B cell (primary cell): ENCODE results near the gene MAP3K1. TPM values are rescaled to one million over a fixed set of nuclear protein-coding genes. Genes with fewer than 3 reads are reported as not detected.

ENCODE experiments used
- ATAC-seq: fragments of 200-7000 bp; cut with Tn5 transposase; one replicate; pipeline ENCODE4 v1.10.0; 2021; ENCODE audit warnings: low read depth, mild to moderate bottlenecking, moderate number of reproducible peaks, moderate library complexity
- CTCF ChIA-PET: fragments of 350-600 bp; sonication (Branson Sonifier 250); formaldehyde crosslinking; loops from one replicate; lab custom pipeline; 2021; ENCODE audit warnings: antibody characterized with exemption, inconsistent platforms; lab: Charles Lee
- POLR2A ChIA-PET: fragments of 350-600 bp; sonication (Branson Sonifier 250); formaldehyde crosslinking; loops from one replicate; lab custom pipeline; 2021; ENCODE audit warnings: antibody characterized with exemption; lab: Charles Lee
- DNase-seq: peaks from one replicate; pipeline ENCODE4 v3.0.0; 2013
- H2AFZ ChIP-seq: 2 replicates; pipeline ENCODE4 v1.6.1; 2012; ENCODE audit warnings: mild to moderate bottlenecking, low read depth, low read length; ENCODE audit not compliant: insufficient read depth, poor library complexity, severe bottlenecking
- H3K27ac ChIP-seq, 2 donors: 1 replicate in 1 of 2; 2 replicates in 1 of 2; pipeline ENCODE4 v1.5.1; 2012 to 2013; ENCODE audit warnings: low read length in 2 of 2, mild to moderate bottlenecking in 2 of 2, moderate library complexity in 1 of 2
- H3K27me3 ChIP-seq, 4 experiments: fragments of 200-600 bp in 1 of 4; sonication (generic) in 1 of 4; replicated peaks in 1 of 4; 1 replicate in 2 of 4; 2 replicates in 2 of 4; pipeline versions ENCODE4 v1.6.1 to v1.7.0; 2013 to 2016; ENCODE audit warnings: low read length in 3 of 4, mild to moderate bottlenecking in 2 of 4, mixed read lengths in 1 of 4, moderate library complexity in 1 of 4; ENCODE audit not compliant: insufficient read depth in 4 of 4, control insufficient read depth in 3 of 4; ENCODE audit errors: control extremely low read depth in 1 of 4
- H3K36me3 ChIP-seq, 2 experiments: replicated peaks in 1 of 2; 1 replicate in 1 of 2; 2 replicates in 1 of 2; pipeline versions ENCODE4 v1.6.1 to v1.7.1; 2013; ENCODE audit warnings: low read length in 1 of 2; ENCODE audit not compliant: insufficient read depth in 2 of 2, control insufficient read depth in 1 of 2; ENCODE audit errors: control extremely low read depth in 1 of 2, extremely low read depth in 1 of 2
- H3K4me1 ChIP-seq, 2 donors: fragments of 200-600 bp in 1 of 2; sonication (generic) in 1 of 2; 1 replicate in 1 of 2; 2 replicates in 1 of 2; pipeline versions ENCODE4 v1.5.1 to v1.6.1; 2013 to 2017; ENCODE audit warnings: low read length in 2 of 2; ENCODE audit not compliant: control insufficient read depth in 2 of 2, insufficient read depth in 2 of 2
- H3K4me2 ChIP-seq: replicated peaks from 2 replicates; pipeline ENCODE3; 2012; ENCODE audit warnings: mild to moderate bottlenecking, low read depth, low read length; ENCODE audit not compliant: poor library complexity, severe bottlenecking
- H3K4me3 ChIP-seq, 5 experiments: fragments of 200-600 bp in 1 of 5; sonication (generic) in 1 of 5; 1 replicate in 3 of 5; 2 replicates in 2 of 5; pipeline versions ENCODE4 v1.5.1 to v1.7.0; 2011 to 2016; ENCODE audit warnings: low read length in 4 of 5, mild to moderate bottlenecking in 4 of 5, low read depth in 2 of 5, control low read depth in 1 of 5, moderate library complexity in 1 of 5; ENCODE audit not compliant: insufficient read depth in 1 of 5; ENCODE audit errors: control extremely low read depth in 1 of 5, extremely low read depth in 1 of 5
- H3K79me2 ChIP-seq: fragments of 200-600 bp; sonication (generic); one replicate; pipeline ENCODE4 v1.6.0; 2016; ENCODE audit warnings: low read length; ENCODE audit not compliant: control insufficient read depth, insufficient read depth
- H3K9ac ChIP-seq: fragments of 200-600 bp; sonication (generic); 2 replicates; pipeline ENCODE4 v1.6.1; 2017; ENCODE audit warnings: mild to moderate bottlenecking, low read length, moderate library complexity
- H3K9me3 ChIP-seq, 3 donors: one replicate each; pipeline versions ENCODE4 v1.6.1 to v1.7.1; 2013; ENCODE audit warnings: low read length in 2 of 3; ENCODE audit not compliant: control insufficient read depth in 2 of 3, insufficient read depth in 1 of 3; ENCODE audit errors: control extremely low read depth in 1 of 3
- H4K20me1 ChIP-seq: 2 replicates; pipeline ENCODE4 v1.6.0; 2012; ENCODE audit warnings: mild to moderate bottlenecking, low read length; ENCODE audit not compliant: insufficient read depth, control insufficient read depth, poor library complexity, severe bottlenecking
- H3K27ac Mint-ChIP-seq: one replicate; pipeline ENCODE4 v1.8.0; 2021; ENCODE audit warnings: mixed read lengths
- H3K27me3 Mint-ChIP-seq: one replicate; pipeline ENCODE4 v1.8.0; 2021; ENCODE audit warnings: mixed read lengths
- H3K4me1 Mint-ChIP-seq: one replicate; pipeline ENCODE4 v1.8.0; 2021; ENCODE audit warnings: mixed read lengths
- H3K4me3 Mint-ChIP-seq: one replicate; pipeline ENCODE4 v1.8.0; 2021; ENCODE audit warnings: mixed read lengths
- H3K9me3 Mint-ChIP-seq: one replicate; pipeline ENCODE4 v1.8.0; 2022; ENCODE audit warnings: mixed read lengths; ENCODE audit not compliant: insufficient read depth
- CTCF ChIP-seq: fragments of 200-600 bp; IDR thresholded peaks from one replicate; pipeline ENCODE4 v1.8.0; 2022; ENCODE audit warnings: antibody characterized with exemption, mild to moderate bottlenecking
- EZH2 ChIP-seq: IDR thresholded peaks from 2 replicates; pipeline ENCODE4 v1.6.1; 2012; ENCODE audit warnings: borderline replicate concordance, low read depth, mild to moderate bottlenecking, moderate library complexity, low read length; ENCODE audit not compliant: insufficient read depth, poor library complexity, severe bottlenecking
- WGBS: methylation state at CpG from one replicate; pipeline ENCODE4 v1.1.5; 2013; ENCODE audit warnings: missing lambda C conversion rate; ENCODE audit not compliant: insufficient coverage; 5-methylcytosine and 5-hydroxymethylcytosine counted together
- intact Hi-C: fragments of 100-400 bp; cut with micrococcal nuclease; formaldehyde crosslinking; loops from one replicate; pipeline ENCODE4 v1.10.0; 2022
- polyA plus RNA-seq: library from polyadenylated mRNA; depleted of rRNA; stranded (reverse); fragments of >200 nt; gene quantifications from 2 replicates; pipeline ENCODE4 v1.2.3, GENCODE V29; 2012
- total RNA-seq, 2 donors: library from RNA; stranded (reverse); fragments of 120-200 nt in 1 of 2; gene quantifications; 1 replicate in 1 of 2; 2 replicates in 1 of 2; pipeline versions ENCODE4 v1.2.3 to v1.2.4, GENCODE V29; 2013 to 2022

The MAP3K1 gene
- total and polyA plus RNA-seq, 2 donors (not counting 1 experiment from before 2014, with no cell fraction given), result 51.7 to 160 TPM

GRCh38 chr5:56856541-56857178 lies 41.3 kb downstream of the MAP3K1 start:
- Histone ChIP-seq H4K20me1 (peaks cover 87% of the 10 kb centered on the region), H3K27ac (peak overlapping the region in 1 of 2 donors; percentile 84), H3K4me3 (no peak overlapping the region), H3K4me2 (peak overlapping the region; percentile 55), H3K4me1 (peaks cover 34 to 53% of the 10 kb centered on the region in 2 donors), H3K79me2 (peaks cover 100% of the 10 kb centered on the region), H2AFZ (no peak overlapping the region), H3K9ac (no peak overlapping the region), H3K36me3 (peaks cover 3 to 45% of the 10 kb centered on the region in 2 experiments), H3K9me3 (no peaks in the 10 kb centered on the region), H3K27me3 (no peaks in the 10 kb centered on the region)
- Mint-ChIP-seq H3K4me1 (peaks cover 62% of the 10 kb centered on the region), H3K27ac (peak overlapping the region; percentile 68), H3K9me3 (no peaks in the 10 kb centered on the region), H3K4me3 (peak overlapping the region; percentile 48), H3K27me3 (no peaks in the 10 kb centered on the region)
- intact Hi-C loops, result no loop called here
- 79% methylated on average over 5 of the region's 5 CpGs for WGBS
- POLR2A ChIA-PET, result no interaction called here
- no peak for TF ChIP-seq EZH2
- TF ChIP-seq CTCF, result no peak
- CTCF ChIA-PET, result interaction anchor here (1.5 to 4.7 kb wide), 4 partner anchors 19 to 592 kb away, joined by 4 to 29 read pairs (median 12); no protein-coding TSS in a partner anchor
- DNase-seq (no peak), ATAC-seq (no peak)

GRCh38 chr5:56858777-56859442 lies 43.6 kb downstream of the MAP3K1 start:
- CTCF ChIA-PET, result interaction anchor here (0.7 to 3.4 kb wide), 4 partner anchors 17 to 589 kb away, joined by 3 to 9 read pairs (median 5); no protein-coding TSS in a partner anchor

More at GRCh38 chr5:56858777-56859442, 43.6 kb downstream of the MAP3K1 start:
- Histone ChIP-seq H3K36me3 (peaks cover 3 to 63% of the 10 kb centered on the region in 2 experiments), H3K4me3 (no peak overlapping the region), H3K27ac (peak overlapping the region in 1 of 2 donors; percentile 84), H3K79me2 (peaks cover 100% of the 10 kb centered on the region), H2AFZ (no peak overlapping the region), H3K9ac (no peak overlapping the region), H3K4me1 (peaks cover 17 to 31% of the 10 kb centered on the region in 2 donors), H3K4me2 (no peak overlapping the region), H3K27me3 (no peaks in the 10 kb centered on the region), H3K9me3 (no peaks in the 10 kb centered on the region), H4K20me1 (peaks cover 83% of the 10 kb centered on the region)
- TF ChIP-seq CTCF, result no peak
- no peak for TF ChIP-seq EZH2
- H3K27me3 Mint-ChIP-seq, result no peaks in the 10 kb centered on the region
- ATAC-seq (no peak), DNase-seq (no peak)
- POLR2A ChIA-PET, result no interaction called here
- intact Hi-C loops, result no loop called here
- H3K27ac Mint-ChIP-seq, result peak overlapping the region; percentile 8
- no peak overlapping the region for H3K4me3 Mint-ChIP-seq
- peaks cover 51% of the 10 kb centered on the region for H3K4me1 Mint-ChIP-seq
- 94% methylated on average over 1 of the region's 2 CpGs for WGBS
- no peaks in the 10 kb centered on the region for H3K9me3 Mint-ChIP-seq
